Naive thymus-derived CD8-positive, alpha-beta T cell (primary cell): Measurements from ENCODE around the gene UBFD1. TPM values are rescaled to one million over a fixed set of nuclear protein-coding genes. Genes with fewer than 3 reads are reported as not detected.
"Not testable (repeated sequence)": the region's sequence is repeated elsewhere in the genome, so short reads cannot be mapped to it uniquely, and the experiment has no call there.

ENCODE experiments used
- ATAC-seq, 2 donors: fragments of 150-1000 bp; cut with Tn5 transposase in 1 of 2; sonication (Bioruptor Pico), chemical (Tn5 transposase) in 1 of 2; 1 replicate in 1 of 2; 2 replicates in 1 of 2; pipeline ENCODE4 v1.10.0; 2021; ENCODE audit warnings: mild to moderate bottlenecking in 2 of 2, moderate library complexity in 2 of 2
- POLR2A ChIA-PET: fragments of 350-600 bp; sonication (Branson Sonifier 250); formaldehyde crosslinking; loops from one replicate; lab custom pipeline; 2021; ENCODE audit warnings: antibody characterized with exemption; lab: Charles Lee
- DNase-seq, 10 donors: peaks; one replicate each; pipeline versions ENCODE4 v3.0.0 to v3.0.0-alpha.2; 2020 to 2022
- H3K27ac Mint-ChIP-seq, 10 donors: one replicate each; pipeline ENCODE4 v1.8.0; 2020 to 2022; ENCODE audit warnings: mild to moderate bottlenecking in 10 of 10, mixed read lengths in 10 of 10, moderate library complexity in 4 of 10, inconsistent platforms in 1 of 10
- H3K27me3 Mint-ChIP-seq, 5 donors: one replicate each; pipeline ENCODE4 v1.8.0; 2021 to 2022; ENCODE audit warnings: mixed read lengths in 5 of 5
- H3K36me3 Mint-ChIP-seq, 3 donors: one replicate each; pipeline ENCODE4 v1.8.0; 2020 to 2022; ENCODE audit warnings: mixed read lengths in 3 of 3, mild to moderate bottlenecking in 2 of 3, inconsistent platforms in 1 of 3
- H3K4me1 Mint-ChIP-seq, 4 donors: one replicate each; pipeline ENCODE4 v1.8.0; 2021 to 2022; ENCODE audit warnings: mixed read lengths in 4 of 4
- H3K4me3 Mint-ChIP-seq, 10 donors: one replicate each; pipeline ENCODE4 v1.8.0; 2020 to 2022; ENCODE audit warnings: mild to moderate bottlenecking in 10 of 10, mixed read lengths in 10 of 10, moderate library complexity in 6 of 10, inconsistent platforms in 1 of 10
- H3K9me3 Mint-ChIP-seq, 9 donors: one replicate each; pipeline ENCODE4 v1.8.0; 2020 to 2022; ENCODE audit warnings: mixed read lengths in 9 of 9, mild to moderate bottlenecking in 3 of 9, inconsistent platforms in 1 of 9, moderate library complexity in 1 of 9
- polyA plus RNA-seq, 3 donors: library from polyadenylated mRNA; unstranded; fragments of 300-500 nt; fragmentation: Illumina TruSeq; gene quantifications; one replicate each; pipeline ENCODE4 v1.2.3, GENCODE V29; 2021
- total RNA-seq, 8 experiments: library from RNA in 2 of 8; stranded (reverse) in 2 of 8; gene quantifications; one replicate each; pipeline ENCODE4 v1.2.3 and lab custom pipeline; 2021 to 2026

The UBFD1 gene
- total and polyA plus RNA-seq, 5 experiments from 2014 or later, result 12.2 to 58.7 (median 15.4) TPM

GRCh38 chr16:23532448-23532847 lies 25.1 kb upstream of the UBFD1 start:
- ATAC-seq (no peak), DNase-seq (no peak)
- H3K4me1 Mint-ChIP-seq, result no peaks in the 10 kb centered on the region
- POLR2A ChIA-PET, result no interaction called here
- H3K36me3 Mint-ChIP-seq, result peaks cover 0 to 83% (median 21%) of the 10 kb centered on the region in 3 donors
- H3K27me3 Mint-ChIP-seq, result no peaks in the 10 kb centered on the region
- H3K9me3 Mint-ChIP-seq, result no peaks in the 10 kb centered on the region
- no peak overlapping the region for H3K4me3 Mint-ChIP-seq
- peak overlapping the region in 1 of 10 donors; percentile 43 for H3K27ac Mint-ChIP-seq

GRCh38 chr16:23534868-23535860 lies 22.4 kb upstream of the UBFD1 start:
- no peaks in the 10 kb centered on the region for H3K27me3 Mint-ChIP-seq
- H3K4me3 Mint-ChIP-seq, result no peak overlapping the region
- no peak overlapping the region for H3K27ac Mint-ChIP-seq
- no peaks in the 10 kb centered on the region for H3K9me3 Mint-ChIP-seq
- ATAC-seq, result no peak
- DNase-seq, result no peak
- no peaks in the 10 kb centered on the region for H3K4me1 Mint-ChIP-seq
- H3K36me3 Mint-ChIP-seq, result peaks cover 0 to 83% (median 19%) of the 10 kb centered on the region in 3 donors
- POLR2A ChIA-PET, result no interaction called here

GRCh38 chr16:23535901-23536300 lies 21.6 kb upstream of the UBFD1 start:
- Mint-ChIP-seq H3K27me3 (no peaks in the 10 kb centered on the region), H3K4me1 (no peaks in the 10 kb centered on the region), H3K27ac (no peak overlapping the region), H3K9me3 (no peaks in the 10 kb centered on the region), H3K4me3 (no peak overlapping the region), H3K36me3 (peaks cover 0 to 83% (median 19%) of the 10 kb centered on the region in 3 donors)
- POLR2A ChIA-PET, result no interaction called here
- ATAC-seq (no peak), DNase-seq (no peak)

GRCh38 chr16:23537390-23537789 lies 20.1 kb upstream of the UBFD1 start:
- POLR2A ChIA-PET, result no interaction called here
- ATAC-seq (no peak), DNase-seq (no peak)
- H3K27me3 Mint-ChIP-seq, result no peaks in the 10 kb centered on the region
- peaks cover 0 to 84% (median 15%) of the 10 kb centered on the region in 3 donors for H3K36me3 Mint-ChIP-seq
- H3K4me3 Mint-ChIP-seq, result no peak overlapping the region
- no peaks in the 10 kb centered on the region for H3K9me3 Mint-ChIP-seq
- no peak overlapping the region for H3K27ac Mint-ChIP-seq
- no peaks in the 10 kb centered on the region for H3K4me1 Mint-ChIP-seq

- H3K36me3 Mint-ChIP-seq, result peaks cover 0 to 84% (median 18%) of the 10 kb centered on the region in 3 donors
Measured at GRCh38 chr16:23538919-23539278, 18.6 kb upstream of the UBFD1 start.

GRCh38 chr16:23539984-23540816 lies 17.3 kb upstream of the UBFD1 start:
- POLR2A ChIA-PET, result no interaction called here
- ATAC-seq, result no peak

More at GRCh38 chr16:23538919-23539278, 18.6 kb upstream of the UBFD1 start:
- Mint-ChIP-seq H3K27me3 (no peaks in the 10 kb centered on the region), H3K27ac (no peak overlapping the region), H3K4me3 (no peak overlapping the region), H3K9me3 (no peaks in the 10 kb centered on the region), H3K4me1 (no peaks in the 10 kb centered on the region)
- POLR2A ChIA-PET, result no interaction called here
- ATAC-seq, result no peak
- no peak for DNase-seq

GRCh38 chr16:23540817-23541178 lies 16.7 kb upstream of the UBFD1 start:
- H3K4me3 Mint-ChIP-seq, H3K9me3 Mint-ChIP-seq, POLR2A ChIA-PET, H3K4me1 Mint-ChIP-seq, DNase-seq, H3K27ac Mint-ChIP-seq, ATAC-seq, H3K27me3 Mint-ChIP-seq: not testable (repeated sequence)
- H3K36me3 Mint-ChIP-seq, result peaks cover 0 to 78% (median 14%) of the 10 kb centered on the region in 3 donors

More at GRCh38 chr16:23539984-23540816, 17.3 kb upstream of the UBFD1 start:
- H3K36me3 Mint-ChIP-seq, result peaks cover 0 to 82% (median 14%) of the 10 kb centered on the region in 3 donors
- no peak for DNase-seq
- H3K4me1 Mint-ChIP-seq, result no peaks in the 10 kb centered on the region
- H3K27ac Mint-ChIP-seq, result peak overlapping the region in 1 of 10 donors; percentile 29
- no peaks in the 10 kb centered on the region for H3K27me3 Mint-ChIP-seq
- H3K9me3 Mint-ChIP-seq, result no peaks in the 10 kb centered on the region
- H3K4me3 Mint-ChIP-seq, result no peak overlapping the region

GRCh38 chr16:23544436-23544835 lies 13.1 kb upstream of the UBFD1 start:
- no peaks in the 10 kb centered on the region for H3K27me3 Mint-ChIP-seq
- H3K4me1 Mint-ChIP-seq, result no peaks in the 10 kb centered on the region
- H3K4me3 Mint-ChIP-seq, result no peak overlapping the region
- DNase-seq (no peak), ATAC-seq (no peak)
- peaks cover 0 to 84% (median 23%) of the 10 kb centered on the region in 3 donors for H3K36me3 Mint-ChIP-seq
- no peaks in the 10 kb centered on the region for H3K9me3 Mint-ChIP-seq
- no peak overlapping the region for H3K27ac Mint-ChIP-seq
- POLR2A ChIA-PET, result no interaction called here

- Mint-ChIP-seq H3K27me3 (no peaks in the 10 kb centered on the region), H3K36me3 (peaks cover 0 to 71% (median 22%) of the 10 kb centered on the region in 3 donors), H3K4me3 (no peak overlapping the region), H3K4me1 (peaks cover 0 to 4% (median under 1%) of the 10 kb centered on the region in 4 donors), H3K27ac (peak overlapping the region in 1 of 10 donors; percentile 37), H3K9me3 (no peaks in the 10 kb centered on the region)
- POLR2A ChIA-PET, result interaction anchor here (0.7 kb wide), 1 partner anchor 1913 kb away, joined by 4 read pairs; no protein-coding TSS in a partner anchor
- ATAC-seq (no peak), DNase-seq (no peak)
Measured at GRCh38 chr16:23549938-23550337, 7.6 kb upstream of the UBFD1 start.

GRCh38 chr16:23552161-23552560 lies 5.4 kb upstream of the UBFD1 start:
- POLR2A ChIA-PET, result interaction anchor here (1.1 kb wide), 1 partner anchor 137 kb away, joined by 3 read pairs; no protein-coding TSS in a partner anchor
- H3K36me3 Mint-ChIP-seq, result peaks cover 0 to 57% (median 22%) of the 10 kb centered on the region in 3 donors
- no peaks in the 10 kb centered on the region for H3K27me3 Mint-ChIP-seq
- DNase-seq, result no peak
- peaks cover 8 to 20% (median 10%) of the 10 kb centered on the region in 4 donors for H3K4me1 Mint-ChIP-seq
- H3K27ac Mint-ChIP-seq, result no peak overlapping the region
- H3K4me3 Mint-ChIP-seq, result no peak overlapping the region
- no peaks in the 10 kb centered on the region for H3K9me3 Mint-ChIP-seq
- ATAC-seq, result no peak

GRCh38 chr16:23554536-23554935 lies 3.0 kb upstream of the UBFD1 start:
- H3K4me3 Mint-ChIP-seq, result no peak overlapping the region
- H3K9me3 Mint-ChIP-seq, result no peaks in the 10 kb centered on the region
- no peak for DNase-seq
- no peaks in the 10 kb centered on the region for H3K27me3 Mint-ChIP-seq
- ATAC-seq, result no peak
- peak overlapping the region in 2 of 10 donors; percentile 67 to 69 for H3K27ac Mint-ChIP-seq
- peaks cover 9 to 33% (median 25%) of the 10 kb centered on the region in 4 donors for H3K4me1 Mint-ChIP-seq
- POLR2A ChIA-PET, result no interaction called here
- peaks cover 0 to 43% (median 13%) of the 10 kb centered on the region in 3 donors for H3K36me3 Mint-ChIP-seq
